B cell (primary cell): Measurements from ENCODE around the gene TTLL10. TPM values are rescaled to one million over a fixed set of nuclear protein-coding genes. Genes with fewer than 3 reads are reported as not detected.

Experiments used
- ATAC-seq: fragments of 200-7000 bp; cut with Tn5 transposase; one replicate; pipeline ENCODE4 v1.10.0; 2021; ENCODE audit warnings: low read depth, mild to moderate bottlenecking, moderate number of reproducible peaks, moderate library complexity
- CTCF ChIA-PET: fragments of 350-600 bp; sonication (Branson Sonifier 250); formaldehyde crosslinking; loops from one replicate; lab custom pipeline; 2021; ENCODE audit warnings: antibody characterized with exemption, inconsistent platforms; lab: Charles Lee
- POLR2A ChIA-PET: fragments of 350-600 bp; sonication (Branson Sonifier 250); formaldehyde crosslinking; loops from one replicate; lab custom pipeline; 2021; ENCODE audit warnings: antibody characterized with exemption; lab: Charles Lee
- DNase-seq: peaks from one replicate; pipeline ENCODE4 v3.0.0; 2013
- H2AFZ ChIP-seq: 2 replicates; pipeline ENCODE4 v1.6.1; 2012; ENCODE audit warnings: mild to moderate bottlenecking, low read depth, low read length; ENCODE audit not compliant: insufficient read depth, poor library complexity, severe bottlenecking
- H3K27ac ChIP-seq, 2 donors: 1 replicate in 1 of 2; 2 replicates in 1 of 2; pipeline ENCODE4 v1.5.1; 2012 to 2013; ENCODE audit warnings: low read length in 2 of 2, mild to moderate bottlenecking in 2 of 2, moderate library complexity in 1 of 2
- H3K27me3 ChIP-seq, 4 experiments: fragments of 200-600 bp in 1 of 4; sonication (generic) in 1 of 4; replicated peaks in 1 of 4; 1 replicate in 2 of 4; 2 replicates in 2 of 4; pipeline versions ENCODE4 v1.6.1 to v1.7.0; 2013 to 2016; ENCODE audit warnings: low read length in 3 of 4, mild to moderate bottlenecking in 2 of 4, mixed read lengths in 1 of 4, moderate library complexity in 1 of 4; ENCODE audit not compliant: insufficient read depth in 4 of 4, control insufficient read depth in 3 of 4; ENCODE audit errors: control extremely low read depth in 1 of 4
- H3K36me3 ChIP-seq, 2 experiments: replicated peaks in 1 of 2; 1 replicate in 1 of 2; 2 replicates in 1 of 2; pipeline versions ENCODE4 v1.6.1 to v1.7.1; 2013; ENCODE audit warnings: low read length in 1 of 2; ENCODE audit not compliant: insufficient read depth in 2 of 2, control insufficient read depth in 1 of 2; ENCODE audit errors: control extremely low read depth in 1 of 2, extremely low read depth in 1 of 2
- H3K4me1 ChIP-seq, 2 donors: fragments of 200-600 bp in 1 of 2; sonication (generic) in 1 of 2; 1 replicate in 1 of 2; 2 replicates in 1 of 2; pipeline versions ENCODE4 v1.5.1 to v1.6.1; 2013 to 2017; ENCODE audit warnings: low read length in 2 of 2; ENCODE audit not compliant: control insufficient read depth in 2 of 2, insufficient read depth in 2 of 2
- H3K4me2 ChIP-seq: replicated peaks from 2 replicates; pipeline ENCODE3; 2012; ENCODE audit warnings: mild to moderate bottlenecking, low read depth, low read length; ENCODE audit not compliant: poor library complexity, severe bottlenecking
- H3K4me3 ChIP-seq, 5 experiments: fragments of 200-600 bp in 1 of 5; sonication (generic) in 1 of 5; 1 replicate in 3 of 5; 2 replicates in 2 of 5; pipeline versions ENCODE4 v1.5.1 to v1.7.0; 2011 to 2016; ENCODE audit warnings: low read length in 4 of 5, mild to moderate bottlenecking in 4 of 5, low read depth in 2 of 5, control low read depth in 1 of 5, moderate library complexity in 1 of 5; ENCODE audit not compliant: insufficient read depth in 1 of 5; ENCODE audit errors: control extremely low read depth in 1 of 5, extremely low read depth in 1 of 5
- H3K79me2 ChIP-seq: fragments of 200-600 bp; sonication (generic); one replicate; pipeline ENCODE4 v1.6.0; 2016; ENCODE audit warnings: low read length; ENCODE audit not compliant: control insufficient read depth, insufficient read depth
- H3K9ac ChIP-seq: fragments of 200-600 bp; sonication (generic); 2 replicates; pipeline ENCODE4 v1.6.1; 2017; ENCODE audit warnings: mild to moderate bottlenecking, low read length, moderate library complexity
- H3K9me3 ChIP-seq, 3 donors: one replicate each; pipeline versions ENCODE4 v1.6.1 to v1.7.1; 2013; ENCODE audit warnings: low read length in 2 of 3; ENCODE audit not compliant: control insufficient read depth in 2 of 3, insufficient read depth in 1 of 3; ENCODE audit errors: control extremely low read depth in 1 of 3
- H4K20me1 ChIP-seq: 2 replicates; pipeline ENCODE4 v1.6.0; 2012; ENCODE audit warnings: mild to moderate bottlenecking, low read length; ENCODE audit not compliant: insufficient read depth, control insufficient read depth, poor library complexity, severe bottlenecking
- H3K27ac Mint-ChIP-seq: one replicate; pipeline ENCODE4 v1.8.0; 2021; ENCODE audit warnings: mixed read lengths
- H3K27me3 Mint-ChIP-seq: one replicate; pipeline ENCODE4 v1.8.0; 2021; ENCODE audit warnings: mixed read lengths
- H3K4me1 Mint-ChIP-seq: one replicate; pipeline ENCODE4 v1.8.0; 2021; ENCODE audit warnings: mixed read lengths
- H3K4me3 Mint-ChIP-seq: one replicate; pipeline ENCODE4 v1.8.0; 2021; ENCODE audit warnings: mixed read lengths
- H3K9me3 Mint-ChIP-seq: one replicate; pipeline ENCODE4 v1.8.0; 2022; ENCODE audit warnings: mixed read lengths; ENCODE audit not compliant: insufficient read depth
- CTCF ChIP-seq: fragments of 200-600 bp; IDR thresholded peaks from one replicate; pipeline ENCODE4 v1.8.0; 2022; ENCODE audit warnings: antibody characterized with exemption, mild to moderate bottlenecking
- EZH2 ChIP-seq: IDR thresholded peaks from 2 replicates; pipeline ENCODE4 v1.6.1; 2012; ENCODE audit warnings: borderline replicate concordance, low read depth, mild to moderate bottlenecking, moderate library complexity, low read length; ENCODE audit not compliant: insufficient read depth, poor library complexity, severe bottlenecking
- WGBS: methylation state at CpG from one replicate; pipeline ENCODE4 v1.1.5; 2013; ENCODE audit warnings: missing lambda C conversion rate; ENCODE audit not compliant: insufficient coverage; 5-methylcytosine and 5-hydroxymethylcytosine counted together
- intact Hi-C: fragments of 100-400 bp; cut with micrococcal nuclease; formaldehyde crosslinking; loops from one replicate; pipeline ENCODE4 v1.10.0; 2022
- polyA plus RNA-seq: library from polyadenylated mRNA; depleted of rRNA; stranded (reverse); fragments of >200 nt; gene quantifications from 2 replicates; pipeline ENCODE4 v1.2.3, GENCODE V29; 2012
- total RNA-seq, 2 donors: library from RNA; stranded (reverse); fragments of 120-200 nt in 1 of 2; gene quantifications; 1 replicate in 1 of 2; 2 replicates in 1 of 2; pipeline versions ENCODE4 v1.2.3 to v1.2.4, GENCODE V29; 2013 to 2022

The TTLL10 gene
- total and polyA plus RNA-seq, 2 donors (not counting 1 experiment from before 2014, with no cell fraction given), result 0.37 to 0.45 TPM

GRCh38 chr1:1200876-1201810 is 27.5 kb downstream of the TTLL10 start:
- WGBS, result under 1% methylated on average over 100 of the region's 109 CpGs
- Histone ChIP-seq H3K4me3 (peak overlapping the region in 4 of 5 experiments; percentile 28 to 58 (median 52)), H3K9ac (peak overlapping the region; percentile 61), H3K4me2 (peak overlapping the region; percentile 89), H3K4me1 (peaks cover 17 to 19% of the 10 kb centered on the region in 2 donors), H3K27me3 (peaks cover 0 to 19% (median 8%) of the 10 kb centered on the region in 4 experiments), H3K9me3 (peaks cover 0 to 10% (median 0%) of the 10 kb centered on the region in 3 donors), H2AFZ (peak overlapping the region; percentile 23), H4K20me1 (no peaks in the 10 kb centered on the region), H3K79me2 (no peaks in the 10 kb centered on the region), H3K27ac (no peak overlapping the region), H3K36me3 (no peaks in the 10 kb centered on the region)
- ATAC-seq (peak; percentile 84), DNase-seq (peak; percentile 94)
- intact Hi-C loops, result loop anchor here (1.0 to 10.0 kb wide), 3 partner anchors 57 to 166 kb away; no protein-coding TSS in a partner anchor
- CTCF ChIA-PET, result interaction anchor here (1.1 kb wide), 1 partner anchor 76 kb away, joined by 3 read pairs; no protein-coding TSS in a partner anchor
- H3K4me3 Mint-ChIP-seq, result peak overlapping the region; percentile 60
- H3K27me3 Mint-ChIP-seq, result no peaks in the 10 kb centered on the region
- TF ChIP-seq CTCF, result no peak
- TF ChIP-seq EZH2, result no peak
- H3K4me1 Mint-ChIP-seq, result peaks cover 12% of the 10 kb centered on the region
- POLR2A ChIA-PET, result no interaction called here
- no peaks in the 10 kb centered on the region for H3K9me3 Mint-ChIP-seq
- H3K27ac Mint-ChIP-seq, result peak overlapping the region; percentile 32
